BJ (cell line): ENCODE measurements around the gene EPAS1. TPM values are rescaled to one million over a fixed set of nuclear protein-coding genes. Genes with fewer than 3 reads are reported as not detected.
"Not testable (repeated sequence)": the region's sequence is repeated elsewhere in the genome, so short reads cannot be mapped to it uniquely, and the experiment has no call there.

Source experiments
- CTCF ChIA-PET: fragments of 350-600 bp; formaldehyde crosslinking; extraction: SDS; loops from one replicate; lab custom pipeline; 2021; ENCODE audit warnings: antibody characterized with exemption, inconsistent platforms; lab: Yijun Ruan, JAX
- POLR2A ChIA-PET: fragments of 300-600 bp; sonication (Branson Sonifier 250); formaldehyde crosslinking; extraction: SDS; loops from one replicate; lab custom pipeline; 2021; ENCODE audit warnings: antibody characterized with exemption; lab: Charles Lee
- DNase-seq: peaks from one replicate; pipeline ENCODE4 v3.0.0-alpha.2; 2011; ENCODE audit warnings: low read depth
- H3K27me3 ChIP-seq: 2 replicates; pipeline ENCODE4 v1.6.0; 2011; ENCODE audit warnings: low read length; ENCODE audit not compliant: control insufficient read depth, insufficient read depth
- H3K36me3 ChIP-seq: 2 replicates; pipeline ENCODE4 v1.5.1; 2011; ENCODE audit warnings: low read length; ENCODE audit not compliant: control insufficient read depth, insufficient read depth
- H3K4me3 ChIP-seq: 2 replicates; pipeline ENCODE4 v1.5.1; 2011; ENCODE audit warnings: low read depth, mild to moderate bottlenecking, control low read depth, low read length
- polyA plus RNA-seq: library from polyadenylated mRNA; depleted of rRNA; stranded (reverse); fragments of >200 nt; gene quantifications from 2 replicates; pipeline ENCODE4 v1.2.3, GENCODE V29; 2011
- TF ChIP-seq, protein P1 (sequence below): IDR thresholded peaks from 2 replicates; pipeline ENCODE4 v1.5.1; 2011; ENCODE audit warnings: low read depth, mild to moderate bottlenecking, control low read depth, inconsistent platforms, low read length, moderate library complexity; ENCODE audit not compliant: insufficient read depth

The EPAS1 gene
- polyA plus RNA-seq, 1 experiment, result 531 TPM

DNA sequence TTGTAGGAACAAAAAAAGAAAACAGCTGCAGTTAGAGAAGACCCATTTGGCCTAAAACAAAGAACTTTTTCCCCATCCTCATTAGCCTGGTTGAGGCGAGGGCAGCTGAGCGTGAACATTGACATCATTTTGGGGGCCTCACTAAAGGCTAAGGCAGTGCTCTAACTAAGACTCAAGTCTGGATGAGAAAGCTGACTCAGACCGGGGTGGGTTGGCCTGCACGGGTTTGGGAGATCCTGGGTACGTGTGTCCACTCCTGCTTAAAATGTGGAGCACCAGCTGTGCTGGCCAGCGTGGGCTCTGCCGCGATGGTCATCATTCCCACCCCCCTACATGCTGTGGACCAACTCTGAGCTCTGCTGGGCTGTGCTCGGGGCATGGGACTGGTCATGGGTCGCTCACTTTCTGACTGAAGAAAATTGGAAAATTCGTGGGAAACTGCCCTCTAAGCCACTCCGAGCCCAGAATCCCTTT lies 96.2 kb downstream of the EPAS1 start:
- ChIA-PET POLR2A (no interaction called here), CTCF (interaction anchor here (0.6 to 1.1 kb wide), 2 partner anchors 15 to 27 kb away, joined by 3 to 4 read pairs; no protein-coding TSS in a partner anchor)
- H3K27me3 ChIP-seq, result no peaks in the 10 kb centered on the region; the same call in 1 of the 2 replicates
- no peak for DNase-seq
- H3K36me3 ChIP-seq, result no peaks in the 10 kb centered on the region
- H3K4me3 ChIP-seq, result no peak overlapping the region
- TF ChIP-seq, protein P1, sequence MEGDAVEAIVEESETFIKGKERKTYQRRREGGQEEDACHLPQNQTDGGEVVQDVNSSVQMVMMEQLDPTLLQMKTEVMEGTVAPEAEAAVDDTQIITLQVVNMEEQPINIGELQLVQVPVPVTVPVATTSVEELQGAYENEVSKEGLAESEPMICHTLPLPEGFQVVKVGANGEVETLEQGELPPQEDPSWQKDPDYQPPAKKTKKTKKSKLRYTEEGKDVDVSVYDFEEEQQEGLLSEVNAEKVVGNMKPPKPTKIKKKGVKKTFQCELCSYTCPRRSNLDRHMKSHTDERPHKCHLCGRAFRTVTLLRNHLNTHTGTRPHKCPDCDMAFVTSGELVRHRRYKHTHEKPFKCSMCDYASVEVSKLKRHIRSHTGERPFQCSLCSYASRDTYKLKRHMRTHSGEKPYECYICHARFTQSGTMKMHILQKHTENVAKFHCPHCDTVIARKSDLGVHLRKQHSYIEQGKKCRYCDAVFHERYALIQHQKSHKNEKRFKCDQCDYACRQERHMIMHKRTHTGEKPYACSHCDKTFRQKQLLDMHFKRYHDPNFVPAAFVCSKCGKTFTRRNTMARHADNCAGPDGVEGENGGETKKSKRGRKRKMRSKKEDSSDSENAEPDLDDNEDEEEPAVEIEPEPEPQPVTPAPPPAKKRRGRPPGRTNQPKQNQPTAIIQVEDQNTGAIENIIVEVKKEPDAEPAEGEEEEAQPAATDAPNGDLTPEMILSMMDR, result no peak

DNA sequence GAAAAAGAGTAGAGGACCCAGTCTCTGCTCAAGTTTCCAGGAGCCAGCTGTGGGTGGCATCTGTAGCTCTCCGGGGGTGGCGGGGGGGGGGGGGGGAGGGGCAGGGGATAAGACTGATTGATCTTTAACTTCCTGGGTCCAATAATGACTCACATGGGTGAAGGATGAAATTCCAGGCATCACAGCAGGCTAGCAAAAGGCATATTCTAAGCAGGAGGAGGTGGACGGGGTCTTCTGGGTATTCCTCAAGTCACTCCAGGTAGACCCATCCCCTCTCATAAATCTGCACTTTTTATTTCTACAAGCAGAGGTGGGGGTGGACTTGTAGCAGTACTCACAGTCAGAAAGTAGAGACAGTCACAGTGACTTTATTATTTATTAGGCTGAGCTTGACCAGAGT lies 96.7 kb downstream of the EPAS1 start:
- Histone ChIP-seq H3K36me3 (no peaks in the 10 kb centered on the region), H3K27me3 (no peaks in the 10 kb centered on the region; the same call in 1 of the 2 replicates), H3K4me3 (no peak overlapping the region)
- ChIA-PET POLR2A (no interaction called here), CTCF (interaction anchor here (0.6 kb wide), 1 partner anchor 27 kb away, joined by 4 read pairs; no protein-coding TSS in a partner anchor)
- no peak for DNase-seq
- TF ChIP-seq, protein P1, result no peak

DNA sequence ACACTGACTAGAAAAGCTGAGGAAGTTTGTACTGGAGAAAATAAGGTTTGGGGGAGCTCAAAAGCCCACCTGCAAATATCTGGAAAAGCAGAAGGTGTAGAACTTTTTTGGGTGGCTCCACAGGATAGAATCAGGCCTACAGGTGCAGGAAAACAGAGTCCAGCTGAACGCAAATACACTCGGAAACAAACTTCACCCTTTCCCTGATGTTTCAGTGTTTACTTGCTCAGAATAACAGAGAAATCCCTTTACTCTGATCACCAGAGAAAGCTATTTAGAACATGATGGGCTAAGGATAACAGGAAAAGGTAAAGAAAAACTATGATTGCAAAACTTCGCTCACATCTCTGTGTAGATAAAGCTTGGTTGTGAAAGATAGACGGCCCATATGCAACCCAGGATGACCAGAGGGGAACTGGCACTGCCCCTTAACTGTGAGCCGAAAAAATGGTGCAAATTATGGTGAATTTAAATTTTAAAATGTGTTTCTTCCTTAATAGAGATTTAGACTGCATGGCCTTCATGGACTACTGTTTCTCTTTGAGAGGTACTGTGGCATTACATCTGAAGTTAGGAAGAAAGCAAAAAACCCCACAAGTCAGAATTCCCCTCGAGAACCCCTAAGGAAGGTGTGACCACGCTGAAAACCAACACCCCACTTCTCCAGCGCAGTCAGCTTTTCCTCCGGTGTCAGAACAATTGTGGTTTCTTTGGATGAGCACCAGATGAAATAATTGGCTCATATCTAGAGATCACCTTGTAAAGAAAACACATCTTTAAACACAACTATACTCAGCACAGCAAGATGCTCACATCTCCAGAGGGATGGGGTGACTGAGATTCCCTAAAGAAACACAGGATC lies 97.7 kb downstream of the EPAS1 start:
- H3K36me3 ChIP-seq, result no peaks in the 10 kb centered on the region
- no peaks in the 10 kb centered on the region; the same call in 1 of the 2 replicates for H3K27me3 ChIP-seq
- ChIA-PET CTCF (no interaction called here), POLR2A (no interaction called here)
- H3K4me3 ChIP-seq, result no peak overlapping the region
- DNase-seq, result no peak
- TF ChIP-seq, protein P1, result no peak

DNA sequence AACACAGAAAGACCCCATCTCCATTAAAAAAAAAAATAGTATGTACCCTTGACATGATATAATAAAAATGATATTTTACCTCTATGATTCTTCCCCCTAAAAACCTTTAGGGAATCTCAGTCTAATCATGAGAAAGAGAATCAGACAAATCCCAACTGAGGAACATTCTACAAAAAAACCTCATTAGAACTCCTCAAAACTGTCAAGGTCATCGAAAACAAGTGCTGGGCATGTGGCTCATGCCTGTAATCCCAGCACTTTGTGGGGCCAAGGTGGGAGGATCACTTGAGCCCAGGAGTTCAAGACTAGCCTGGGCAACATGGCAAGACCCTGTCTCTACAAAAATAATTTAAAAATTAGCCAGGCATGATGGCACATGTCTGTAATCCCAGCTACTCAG lies 98.5 kb downstream of the EPAS1 start:
- H3K36me3 ChIP-seq, H3K4me3 ChIP-seq, DNase-seq, CTCF ChIA-PET, H3K27me3 ChIP-seq: not testable (repeated sequence)
- POLR2A ChIA-PET, result interaction anchor here (0.6 kb wide), 1 partner anchor 918 kb away, joined by 9 read pairs; no protein-coding TSS in a partner anchor

DNA sequence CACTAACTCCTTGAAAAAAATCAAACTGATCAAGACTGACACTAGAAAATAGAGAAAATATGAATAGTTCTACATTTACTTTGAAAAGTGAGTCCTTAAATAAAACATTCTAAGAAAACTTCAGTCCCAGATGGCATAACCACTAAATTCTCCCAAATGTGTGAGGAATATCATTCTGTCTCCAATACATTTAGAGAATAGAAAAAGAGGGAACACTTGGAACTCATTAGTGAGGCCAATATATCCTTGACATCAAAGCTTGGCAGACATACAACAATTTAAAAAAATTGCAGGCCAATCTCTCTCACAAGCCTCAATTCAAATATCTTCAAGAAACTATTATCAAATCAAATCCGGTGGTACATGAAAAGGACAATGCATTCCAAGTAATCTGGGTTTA lies 102.8 kb downstream of the EPAS1 start:
- DNase-seq, result no peak
- ChIA-PET CTCF (no interaction called here), POLR2A (no interaction called here)
- H3K4me3 ChIP-seq, result no peak overlapping the region
- H3K36me3 ChIP-seq, result no peaks in the 10 kb centered on the region
- H3K27me3 ChIP-seq, result no peaks in the 10 kb centered on the region; the same call in 1 of the 2 replicates
- TF ChIP-seq, protein P1, result no peak
